HepG2 (cell line): Measurements from ENCODE around the gene NRAS. TPM values are rescaled to one million over a fixed set of nuclear protein-coding genes. Genes with fewer than 3 reads are reported as not detected.

ENCODE experiments used
- CBFB ChIP-seq: sonication (generic); formaldehyde crosslinking; IDR thresholded peaks from 2 replicates; pipeline ENCODE4 v1.4.0; 2020; ENCODE audit warnings: missing genetic modification reagents
- DNMT1 ChIP-seq: sonication (generic); formaldehyde crosslinking; IDR thresholded peaks from 2 replicates; pipeline ENCODE4 v1.5.1; 2020; ENCODE audit warnings: mild to moderate bottlenecking, missing genetic modification reagents
- DZIP1 ChIP-seq: sonication (generic); formaldehyde crosslinking; IDR thresholded peaks from 2 replicates; pipeline ENCODE4 v1.5.0; 2020; ENCODE audit warnings: mild to moderate bottlenecking, missing genetic modification reagents
- HHEX ChIP-seq: IDR thresholded peaks from 2 replicates; pipeline ENCODE4 v1.6.1; 2016; ENCODE audit warnings: control low read depth
- MYNN ChIP-seq: sonication (generic); formaldehyde crosslinking; IDR thresholded peaks from 2 replicates; pipeline ENCODE4 v1.4.0; 2020; ENCODE audit warnings: mild to moderate bottlenecking, low read depth, missing genetic modification reagents
- NFATC3 ChIP-seq: sonication (generic); formaldehyde crosslinking; IDR thresholded peaks from 2 replicates; pipeline ENCODE4 v1.5.1; 2020; ENCODE audit warnings: mild to moderate bottlenecking, missing genetic modification reagents
- PBX3 ChIP-seq: sonication (generic); formaldehyde crosslinking; IDR thresholded peaks from 2 replicates; pipeline ENCODE4 v1.8.1; 2023; ENCODE audit warnings: missing genetic modification reagents, inconsistent platforms, borderline replicate concordance
- PTBP1 ChIP-seq: fragments of 200-400 bp; formaldehyde crosslinking; IDR thresholded peaks from 2 replicates; pipeline ENCODE4 v1.6.1; 2018; ENCODE audit warnings: low read length, low read depth; ENCODE audit not compliant: poor library complexity, severe bottlenecking
- SP2 ChIP-seq: sonication (generic); formaldehyde crosslinking; IDR thresholded peaks from 2 replicates; pipeline ENCODE4 v1.5.1; 2020; ENCODE audit warnings: mild to moderate bottlenecking, missing genetic modification reagents
- TBX2 ChIP-seq: sonication (generic); formaldehyde crosslinking; IDR thresholded peaks from 2 replicates; pipeline ENCODE4 v1.5.0; 2020; ENCODE audit warnings: missing genetic modification reagents, mild to moderate bottlenecking, borderline replicate concordance
- TEAD3 ChIP-seq: optimal IDR thresholded peaks from 2 replicates; pipeline ENCODE3; 2016; ENCODE audit warnings: borderline replicate concordance
- ZNF12 ChIP-seq: sonication (generic); formaldehyde crosslinking; IDR thresholded peaks from 2 replicates; pipeline ENCODE4 v1.5.0; 2020; ENCODE audit warnings: missing genetic modification reagents
- ZNF484 ChIP-seq: sonication (generic); formaldehyde crosslinking; IDR thresholded peaks from 2 replicates; pipeline ENCODE4 v1.5.1; 2020; ENCODE audit warnings: mild to moderate bottlenecking, low read depth, missing genetic modification reagents, borderline replicate concordance
- ZNF564 ChIP-seq: sonication (generic); formaldehyde crosslinking; IDR thresholded peaks from 2 replicates; pipeline ENCODE4 v1.8.1; 2023; ENCODE audit warnings: mild to moderate bottlenecking, missing genetic modification reagents
- ZNF883 ChIP-seq: sonication (generic); formaldehyde crosslinking; IDR thresholded peaks from 2 replicates; pipeline ENCODE4 v1.5.1; 2020; ENCODE audit warnings: mild to moderate bottlenecking, missing genetic modification reagents; ENCODE audit errors: not compliant biosample characterization
- polyA plus RNA-seq, 8 experiments: library from polyadenylated mRNA; depleted of rRNA in 3 of 8; stranded (reverse) in 7 of 8; unstranded in 1 of 8; fragments of >200 nt; fragmentation: Illumina TruSeq in 4 of 8; extraction: Trizol in 4 of 8; gene quantifications; 2 replicates each; pipeline versions ENCODE4 v1.2.1 to v1.2.3, GENCODE V29; 2011 to 2016; ENCODE audit warnings: low read depth in 4 of 8, missing spikeins in 1 of 8, mixed read lengths in 1 of 8; ENCODE audit not compliant: insufficient read depth in 1 of 8
- total RNA-seq, 5 experiments: library from RNA; depleted of rRNA; stranded (reverse); fragments of >200 nt; fragmentation: Illumina TruSeq; extraction: Trizol; gene quantifications; 2 replicates each; pipeline ENCODE4 v1.2.3, GENCODE V29; 2016; ENCODE audit warnings: low read depth in 1 of 5
- TF ChIP-seq, protein P1 (sequence below): sonication (generic); formaldehyde crosslinking; IDR thresholded peaks from one replicate; pipeline ENCODE4 v1.5.1; 2020; ENCODE audit warnings: mild to moderate bottlenecking, missing genetic modification reagents; ENCODE audit errors: not compliant biosample characterization

Gene NRAS
- total and polyA plus RNA-seq, 2 of the 13 experiments (the other 11 are each of a cell fraction or from before 2014, with no cell fraction given): 38.6 to 58.8 TPM

GRCh38 chr1:114669562-114670082 is 46.9 kb downstream of the NRAS start, which contains the start of gene DENND2C (continued):
- no peak for TF ChIP-seq ZNF883 (CRISPR knock-in tag)
- TF ChIP-seq, protein P1, sequence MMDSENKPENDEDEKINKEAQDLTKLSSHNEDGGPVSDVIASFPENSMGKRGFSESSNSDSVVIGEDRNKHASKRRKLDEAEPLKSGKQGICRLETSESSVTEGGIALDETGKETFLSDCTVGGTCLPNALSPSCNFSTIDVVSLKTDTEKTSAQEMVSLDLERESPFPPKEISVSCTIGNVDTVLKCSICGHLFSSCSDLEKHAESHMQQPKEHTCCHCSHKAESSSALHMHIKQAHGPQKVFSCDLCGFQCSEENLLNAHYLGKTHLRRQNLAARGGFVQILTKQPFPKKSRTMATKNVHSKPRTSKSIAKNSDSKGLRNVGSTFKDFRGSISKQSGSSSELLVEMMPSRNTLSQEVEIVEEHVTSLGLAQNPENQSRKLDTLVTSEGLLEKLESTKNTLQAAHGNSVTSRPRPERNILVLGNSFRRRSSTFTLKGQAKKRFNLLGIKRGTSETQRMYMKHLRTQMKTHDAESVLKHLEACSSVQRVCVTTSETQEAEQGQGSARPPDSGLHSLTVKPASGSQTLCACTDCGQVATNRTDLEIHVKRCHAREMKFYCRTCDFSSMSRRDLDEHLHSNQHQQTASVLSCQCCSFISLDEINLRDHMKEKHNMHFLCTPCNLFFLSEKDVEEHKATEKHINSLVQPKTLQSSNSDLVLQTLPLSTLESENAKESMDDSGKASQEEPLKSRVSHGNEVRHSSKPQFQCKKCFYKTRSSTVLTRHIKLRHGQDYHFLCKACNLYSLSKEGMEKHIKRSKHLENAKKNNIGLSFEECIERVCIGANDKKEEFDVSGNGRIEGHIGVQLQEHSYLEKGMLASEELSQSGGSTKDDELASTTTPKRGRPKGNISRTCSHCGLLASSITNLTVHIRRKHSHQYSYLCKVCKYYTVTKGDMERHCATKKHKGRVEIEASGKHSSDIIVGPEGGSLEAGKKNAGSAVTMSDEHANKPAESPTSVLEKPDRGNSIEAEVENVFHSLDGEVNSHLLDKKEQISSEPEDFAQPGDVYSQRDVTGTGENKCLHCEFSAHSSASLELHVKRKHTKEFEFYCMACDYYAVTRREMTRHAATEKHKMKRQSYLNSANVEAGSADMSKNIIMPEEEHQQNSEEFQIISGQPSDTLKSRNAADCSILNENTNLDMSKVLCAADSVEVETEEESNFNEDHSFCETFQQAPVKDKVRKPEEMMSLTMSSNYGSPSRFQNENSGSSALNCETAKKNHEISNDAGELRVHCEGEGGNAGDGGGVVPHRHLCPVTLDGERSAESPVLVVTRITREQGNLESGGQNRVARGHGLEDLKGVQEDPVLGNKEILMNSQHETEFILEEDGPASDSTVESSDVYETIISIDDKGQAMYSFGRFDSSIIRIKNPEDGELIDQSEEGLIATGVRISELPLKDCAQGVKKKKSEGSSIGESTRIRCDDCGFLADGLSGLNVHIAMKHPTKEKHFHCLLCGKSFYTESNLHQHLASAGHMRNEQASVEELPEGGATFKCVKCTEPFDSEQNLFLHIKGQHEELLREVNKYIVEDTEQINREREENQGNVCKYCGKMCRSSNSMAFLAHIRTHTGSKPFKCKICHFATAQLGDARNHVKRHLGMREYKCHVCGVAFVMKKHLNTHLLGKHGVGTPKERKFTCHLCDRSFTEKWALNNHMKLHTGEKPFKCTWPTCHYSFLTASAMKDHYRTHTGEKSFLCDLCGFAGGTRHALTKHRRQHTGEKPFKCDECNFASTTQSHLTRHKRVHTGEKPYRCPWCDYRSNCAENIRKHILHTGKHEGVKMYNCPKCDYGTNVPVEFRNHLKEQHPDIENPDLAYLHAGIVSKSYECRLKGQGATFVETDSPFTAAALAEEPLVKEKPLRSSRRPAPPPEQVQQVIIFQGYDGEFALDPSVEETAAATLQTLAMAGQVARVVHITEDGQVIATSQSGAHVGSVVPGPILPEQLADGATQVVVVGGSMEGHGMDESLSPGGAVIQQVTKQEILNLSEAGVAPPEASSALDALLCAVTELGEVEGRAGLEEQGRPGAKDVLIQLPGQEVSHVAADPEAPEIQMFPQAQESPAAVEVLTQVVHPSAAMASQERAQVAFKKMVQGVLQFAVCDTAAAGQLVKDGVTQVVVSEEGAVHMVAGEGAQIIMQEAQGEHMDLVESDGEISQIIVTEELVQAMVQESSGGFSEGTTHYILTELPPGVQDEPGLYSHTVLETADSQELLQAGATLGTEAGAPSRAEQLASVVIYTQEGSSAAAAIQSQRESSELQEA (CRISPR knock-in tag): no peak
- no peak for TF ChIP-seq CBFB (CRISPR knock-in tag)
- TF ChIP-seq ZNF12: no peak
- TF ChIP-seq SP2 (CRISPR knock-in tag): no peak
- peak; percentile 26; the same call in 1 of the 2 replicates for TF ChIP-seq TBX2 (CRISPR knock-in tag)
- no peak for TF ChIP-seq DZIP1 (CRISPR knock-in tag)
- TF ChIP-seq ZNF484 (CRISPR knock-in tag): no peak
- no peak for TF ChIP-seq DNMT1 (CRISPR knock-in tag)
- TF ChIP-seq TEAD3 (CRISPR knock-in tag): no peak
- TF ChIP-seq PTBP1: no peak
- TF ChIP-seq MYNN (CRISPR knock-in tag): no peak
- TF ChIP-seq PBX3 (CRISPR knock-in tag): no peak
- no peak for TF ChIP-seq HHEX (CRISPR knock-in tag)
- 0 out of 2 replicates have a peak, but pooled peaks have one; percentile 41 for TF ChIP-seq ZNF564
- no peak for TF ChIP-seq NFATC3
